HepG2 (cell line): Measurements from ENCODE around the gene WDSUB1. TPM values are rescaled to one million over a fixed set of nuclear protein-coding genes. Genes with fewer than 3 reads are reported as not detected.

Experiments used
- ATAC-seq: fragments of 200-7000 bp; cut with Tn5 transposase; 3 replicates; pipeline ENCODE4 v1.9.1; 2020; ENCODE audit warnings: mild to moderate bottlenecking, moderate library complexity
- BruUV-seq: library from RNA; stranded (reverse); fragments of 400-500 nt; replicated peaks from 2 replicates; lab custom pipeline; 2021; lab: Mats Ljungman, UMichigan
- CTCF ChIA-PET: fragments of 300-600 bp; formaldehyde crosslinking; extraction: SDS; loops from one replicate; lab custom pipeline; 2021; ENCODE audit warnings: low total read pairs, inconsistent platforms, low intra/inter-chr PET ratio; lab: Yijun Ruan, JAX
- POLR2A ChIA-PET: fragments of 350-600 bp; sonication (Branson Sonifier 250); formaldehyde crosslinking; loops from one replicate; lab custom pipeline; 2020; ENCODE audit warnings: antibody characterized with exemption, inconsistent platforms; lab: Yijun Ruan, JAX
- DNase-seq: peaks from one replicate; pipeline ENCODE4 v3.0.0-alpha.2; 2015; ENCODE audit warnings: low spot score
- FAIRE-seq: peaks from 3 replicates; lab custom pipeline; 2011; peaks lifted over from hg19 to GRCh38; lab: Jason Lieb, UNC
- H2AFZ ChIP-seq: one replicate; pipeline ENCODE4 v1.6.1; 2011; ENCODE audit warnings: low read length, inconsistent platforms
- H3K27ac ChIP-seq: fragments of 300-600 bp; 3 replicates; pipeline ENCODE4 v1.8.0; 2011; ENCODE audit warnings: mixed run types, mild to moderate bottlenecking, mixed read lengths, low read length, inconsistent platforms; ENCODE audit not compliant: insufficient read depth; ENCODE audit errors: extremely low read length
- H3K27me3 ChIP-seq, 2 experiments: fragments of 200-600 bp in 1 of 2; 2 replicates in 1 of 2; 3 replicates in 1 of 2; pipeline versions ENCODE4 v1.6.0 to v1.8.0; 2011; ENCODE audit warnings: low read length in 2 of 2, mild to moderate bottlenecking in 2 of 2, moderate library complexity in 2 of 2, inconsistent platforms in 1 of 2; ENCODE audit not compliant: insufficient read depth in 2 of 2, control insufficient read depth in 1 of 2
- H3K36me3 ChIP-seq, 2 experiments: fragments of 200-600 bp in 1 of 2; replicated peaks in 1 of 2; 2 replicates in 1 of 2; 3 replicates in 1 of 2; pipeline versions ENCODE4 v1.5.1 to v1.8.0; 2011; ENCODE audit warnings: low read length in 2 of 2, inconsistent platforms in 1 of 2; ENCODE audit not compliant: insufficient read depth in 2 of 2, control insufficient read depth in 1 of 2
- H3K4me1 ChIP-seq: 2 replicates; pipeline ENCODE4 v1.5.1; 2012; ENCODE audit warnings: low read length, inconsistent platforms; ENCODE audit not compliant: insufficient read depth
- H3K4me2 ChIP-seq: 2 replicates; pipeline ENCODE4 v1.6.0; 2011; ENCODE audit warnings: low read depth, low read length, inconsistent platforms
- H3K4me3 ChIP-seq, 3 experiments: fragments of 200-600 bp in 1 of 3; sonication (generic), shearing (Covaris generic) in 1 of 3; replicated peaks in 1 of 3; 2 replicates each; pipeline ENCODE4 v1.5.1; 2011 to 2016; ENCODE audit warnings: low read length in 3 of 3, inconsistent platforms in 2 of 3, low read depth in 2 of 3, mild to moderate bottlenecking in 2 of 3, control low read depth in 1 of 3, mixed read lengths in 1 of 3; ENCODE audit not compliant: insufficient read depth in 1 of 3
- H3K79me2 ChIP-seq: one replicate; pipeline ENCODE4 v1.6.1; 2011; ENCODE audit warnings: low read length, inconsistent platforms; ENCODE audit not compliant: insufficient read depth
- H3K9ac ChIP-seq: 2 replicates; pipeline ENCODE4 v1.6.0; 2011; ENCODE audit warnings: mild to moderate bottlenecking, low read depth, low read length, inconsistent platforms; ENCODE audit not compliant: insufficient read depth
- H3K9me3 ChIP-seq: 2 replicates; pipeline ENCODE4 v1.5.1; 2012; ENCODE audit warnings: mild to moderate bottlenecking, low read length
- H4K20me1 ChIP-seq: 2 replicates; pipeline ENCODE4 v1.6.0; 2011; ENCODE audit warnings: inconsistent platforms, mild to moderate bottlenecking, low read length, moderate library complexity; ENCODE audit not compliant: insufficient read depth
- CHD4 ChIP-seq: fragments of 200-600 bp; sonication (generic); IDR thresholded peaks from 2 replicates; pipeline ENCODE4 v1.7.0; 2017; ENCODE audit warnings: mild to moderate bottlenecking, low read length, borderline replicate concordance
- FIP1L1 ChIP-seq: fragments of 200-400 bp; formaldehyde crosslinking; IDR thresholded peaks from 2 replicates; pipeline ENCODE4 v1.6.1; 2018; ENCODE audit warnings: low read depth, mild to moderate bottlenecking, low read length, moderate library complexity, borderline replicate concordance; ENCODE audit not compliant: insufficient read depth
- FOXJ3 ChIP-seq: sonication (generic); formaldehyde crosslinking; IDR thresholded peaks from 2 replicates; pipeline ENCODE4 v1.4.0; 2020; ENCODE audit warnings: missing genetic modification reagents, mild to moderate bottlenecking, borderline replicate concordance
- IKZF4 ChIP-seq: sonication (generic); formaldehyde crosslinking; IDR thresholded peaks from 2 replicates; pipeline ENCODE4 v1.5.1; 2020; ENCODE audit warnings: borderline replicate concordance, mild to moderate bottlenecking, low read depth, missing genetic modification reagents; ENCODE audit errors: not compliant biosample characterization
- KAT8 ChIP-seq: IDR thresholded peaks from 2 replicates; pipeline ENCODE4 v1.6.1; 2016; ENCODE audit warnings: missing genetic modification reagents, missing compliant biosample characterization
- MIER2 ChIP-seq: IDR thresholded peaks from 2 replicates; pipeline ENCODE4 v1.6.1; 2016; ENCODE audit warnings: missing biosample characterization, missing genetic modification reagents
- NFIC ChIP-seq: IDR thresholded peaks from 2 replicates; pipeline ENCODE4 v1.6.1; 2012; ENCODE audit warnings: mild to moderate bottlenecking, low read length, inconsistent platforms
- SPEN ChIP-seq: sonication (generic); formaldehyde crosslinking; IDR thresholded peaks from 2 replicates; pipeline ENCODE4 v1.5.1; 2020; ENCODE audit warnings: low read depth, mild to moderate bottlenecking, missing genetic modification reagents
- ZNF333 ChIP-seq: sonication (generic); formaldehyde crosslinking; IDR thresholded peaks from 2 replicates; pipeline ENCODE4 v1.4.0; 2020; ENCODE audit warnings: mild to moderate bottlenecking, missing genetic modification reagents, borderline replicate concordance
- ZNF33A ChIP-seq: sonication (generic); formaldehyde crosslinking; IDR thresholded peaks from 2 replicates; pipeline ENCODE4 v1.5.1; 2020; ENCODE audit warnings: missing genetic modification reagents, mild to moderate bottlenecking, moderate library complexity, borderline replicate concordance
- ZNF431 ChIP-seq: sonication (generic); formaldehyde crosslinking; IDR thresholded peaks from 2 replicates; pipeline ENCODE4 v1.9.0; 2022; ENCODE audit warnings: missing genetic modification reagents, low read depth, mild to moderate bottlenecking, borderline replicate concordance
- ZNF549 ChIP-seq: sonication (generic); formaldehyde crosslinking; IDR thresholded peaks from 2 replicates; pipeline ENCODE4 v1.5.0; 2020; ENCODE audit warnings: missing genetic modification reagents
- WGBS: methylation state at CpG from one replicate; pipeline ENCODE4 v1.1.6; 2017; ENCODE audit warnings: low lambda C conversion rate; 5-methylcytosine and 5-hydroxymethylcytosine counted together
- in situ Hi-C: cut with HindIII; loops from 2 replicates; pipeline ENCODE4 v1.10.0; 2017; ENCODE audit warnings: low pct_unique_long_range_greater_than_20kb; ENCODE audit not compliant: extremely low pct_ligation_motif_present
- intact Hi-C: fragments of 100-400 bp; cut with micrococcal nuclease; formaldehyde crosslinking; loops from one replicate; pipeline ENCODE4 v1.10.0; 2022; ENCODE audit not compliant: unreplicated experiment
- polyA plus RNA-seq, 8 experiments: library from polyadenylated mRNA; depleted of rRNA in 3 of 8; stranded (reverse) in 7 of 8; unstranded in 1 of 8; fragments of >200 nt; fragmentation: Illumina TruSeq in 4 of 8; extraction: Trizol in 4 of 8; gene quantifications; 2 replicates each; pipeline versions ENCODE4 v1.2.1 to v1.2.3, GENCODE V29; 2011 to 2016; ENCODE audit warnings: low read depth in 4 of 8, missing spikeins in 1 of 8, mixed read lengths in 1 of 8; ENCODE audit not compliant: insufficient read depth in 1 of 8
- total RNA-seq, 5 experiments: library from RNA; depleted of rRNA; stranded (reverse); fragments of >200 nt; fragmentation: Illumina TruSeq; extraction: Trizol; gene quantifications; 2 replicates each; pipeline ENCODE4 v1.2.3, GENCODE V29; 2016; ENCODE audit warnings: low read depth in 1 of 5

The WDSUB1 gene
- total and polyA plus RNA-seq, 2 of the 13 experiments (the other 11 are each of a cell fraction or from before 2014, with no cell fraction given): 10.1 to 10.7 TPM

DNA sequence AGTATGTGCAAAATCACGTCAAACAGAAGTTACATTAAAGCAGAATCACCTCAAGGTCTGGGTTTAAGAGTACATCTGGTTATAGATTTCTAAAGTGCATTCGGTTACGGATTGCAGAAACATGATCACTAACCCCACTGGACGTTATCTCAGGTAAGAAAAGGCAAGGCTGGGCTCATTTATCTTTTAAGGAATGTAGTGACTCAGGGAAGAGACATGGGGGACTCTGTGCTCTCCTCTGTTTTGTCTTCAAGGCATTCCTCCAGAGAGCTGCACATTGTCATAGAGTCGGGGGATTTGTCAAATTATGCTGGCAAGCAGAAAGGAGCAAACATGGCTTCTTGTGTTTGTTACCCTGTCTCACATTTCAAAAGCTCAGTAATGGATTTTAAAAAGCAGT is 14.3 kb downstream of the WDSUB1 start (continued):
- TF ChIP-seq ZNF33A (CRISPR knock-in tag) (no peak), SPEN (no peak), ZNF549 (CRISPR knock-in tag) (no peak), KAT8 (CRISPR knock-in tag) (no peak), FIP1L1 (no peak), ZNF431 (CRISPR knock-in tag) (no peak), NFIC (no peak), MIER2 (CRISPR knock-in tag) (no peak)

DNA sequence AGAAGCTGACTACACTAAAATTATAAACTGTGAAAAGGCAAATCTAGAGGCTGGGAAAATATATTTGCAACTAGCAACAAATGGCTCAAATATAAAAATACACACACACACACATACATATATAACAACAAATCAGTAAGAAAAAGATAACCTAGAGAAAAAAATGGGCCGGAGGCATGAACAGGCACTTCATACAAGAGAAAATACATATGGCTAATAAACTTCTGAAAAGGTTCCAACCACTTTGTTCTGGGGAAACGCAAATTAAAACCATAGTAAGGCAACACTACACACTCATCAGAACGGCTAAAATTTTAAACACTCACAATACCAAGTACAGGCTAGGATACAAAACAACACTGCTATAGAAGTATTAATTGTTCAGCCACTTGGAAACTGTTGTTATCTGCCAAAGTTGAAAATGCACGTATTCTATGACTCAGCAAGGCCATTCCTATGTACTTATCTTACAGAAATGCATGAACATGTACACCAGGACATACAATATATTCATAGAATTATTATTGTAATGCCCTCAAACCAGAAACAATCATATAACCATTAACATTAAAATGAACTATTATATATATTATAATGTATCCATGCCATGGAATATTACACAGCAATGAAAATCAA is 15.6 kb downstream of the WDSUB1 start:
- H3K4me3 ChIP-seq: no peak overlapping the region
- no peak overlapping the region for H3K27ac ChIP-seq
- no peaks in the 10 kb centered on the region for H4K20me1 ChIP-seq
- no peak overlapping the region for H3K4me2 ChIP-seq
- H3K9ac ChIP-seq: no peak overlapping the region
- BruUV-seq: no TSS peak
- intact Hi-C loops: no loop called here
- no peak for TF ChIP-seq ZNF333
- TF ChIP-seq FOXJ3 (CRISPR knock-in tag): no peak
- TF ChIP-seq IKZF4 (CRISPR knock-in tag): no peak
- TF ChIP-seq CHD4: no peak
- TF ChIP-seq, all 625 proteins: peak for 0
- ATAC-seq (no peak), DNase-seq (no peak), FAIRE-seq (no peak)
- Histone ChIP-seq H3K4me1 (no peaks in the 10 kb centered on the region), H3K9me3 (no peaks in the 10 kb centered on the region), H2AFZ (no peak overlapping the region), H3K27me3 (no peaks in the 10 kb centered on the region), H3K79me2 (no peaks in the 10 kb centered on the region), H3K36me3 (peaks cover 0 to 18% of the 10 kb centered on the region in 2 experiments; a peak in 4 of 5 replicates)
- in situ Hi-C loops: no loop called here
- POLR2A ChIA-PET: interaction anchor here (1.1 kb wide), 1 partner anchor 16 kb away, joined by 3 read pairs; the partner anchor contains the start of gene WDSUB1
- 97% methylated on average over 4 of the region's 4 CpGs for WGBS
- CTCF ChIA-PET: no interaction called here
